Kidney (tissue), 14 donors: ENCODE results near the gene GPR183. TPM values are rescaled to one million over a fixed set of nuclear protein-coding genes. Genes with fewer than 3 reads are reported as not detected.

Source experiments
- DNase-seq, 5 donors: peaks; one replicate each; pipeline ENCODE4 v3.0.0-alpha.2; 2013 to 2020
- FAIRE-seq: peaks from 2 replicates; lab custom pipeline; 2012; peaks lifted over from hg19 to GRCh38; lab: Jason Lieb, UNC
- H3K27ac ChIP-seq, 2 donors: one replicate each; pipeline ENCODE4 v1.7.0; 2013; ENCODE audit warnings: low read depth in 2 of 2, low read length in 2 of 2, inconsistent platforms in 1 of 2
- H3K27me3 ChIP-seq: one replicate; pipeline ENCODE4 v1.7.1; 2013; ENCODE audit warnings: low read length, inconsistent platforms; ENCODE audit not compliant: control insufficient read depth, insufficient read depth
- H3K36me3 ChIP-seq, 3 donors: one replicate each; pipeline versions ENCODE4 v1.7.0 to v1.7.1; 2013; ENCODE audit warnings: low read length in 3 of 3, control low read depth in 1 of 3, inconsistent platforms in 1 of 3; ENCODE audit not compliant: insufficient read depth in 3 of 3, control insufficient read depth in 2 of 3
- H3K4me1 ChIP-seq, 3 donors: one replicate each; pipeline versions ENCODE4 v1.7.0 to v1.7.1; 2013; ENCODE audit warnings: low read length in 3 of 3, inconsistent platforms in 1 of 3, low read depth in 1 of 3; ENCODE audit not compliant: control insufficient read depth in 2 of 3, insufficient read depth in 2 of 3
- H3K4me3 ChIP-seq, 3 donors: one replicate each; pipeline versions ENCODE4 v1.7.0 to v1.8.1; 2013; ENCODE audit warnings: low read length in 3 of 3, control low read depth in 1 of 3, inconsistent platforms in 1 of 3
- H3K9ac ChIP-seq, 3 donors: one replicate each; pipeline versions ENCODE4 v1.7.0 to v1.7.1; 2013; ENCODE audit warnings: low read length in 3 of 3, control low read depth in 1 of 3, inconsistent platforms in 1 of 3
- H3K9me3 ChIP-seq, 3 donors: one replicate each; pipeline versions ENCODE4 v1.7.0 to v1.7.1; 2013; ENCODE audit warnings: low read length in 3 of 3, control low read depth in 1 of 3, inconsistent platforms in 1 of 3; ENCODE audit not compliant: control insufficient read depth in 2 of 3, insufficient read depth in 1 of 3
- intact Hi-C: fragments of 100-400 bp; cut with DNase I; formaldehyde crosslinking; loops from one replicate; pipeline ENCODE4 v1.11.1; 2022
- polyA plus RNA-seq: library from polyadenylated mRNA; stranded (reverse); fragments of 350-450 nt; fragmentation: Illumina TruSeq; extraction: RNeasy Lipid Tissue Mini Kit (QIAGEN cat#74804); gene quantifications from one replicate; pipeline ENCODE4 v1.2.3, GENCODE V29; 2014; ENCODE audit warnings: low read depth, low replicate concordance; ENCODE audit not compliant: insufficient read depth
- total RNA-seq: library from RNA; stranded (reverse); fragmentation: NEBNext Ultra II Directional; extraction: Animal tissue kit (Norgen Biotek cat#: 25700); gene quantifications from one replicate; pipeline ENCODE4 v1.2.1, GENCODE V29; 2021
- TF ChIP-seq, protein P1 (sequence below): IDR thresholded peaks from 3 replicates; pipeline ENCODE4 v1.5.1; 2012; ENCODE audit warnings: mild to moderate bottlenecking, moderate library complexity, borderline replicate concordance; ENCODE audit not compliant: insufficient read depth; ENCODE audit errors: extremely low read depth
- donor health status: control.
- donor health status: control.
- donor health status: control.
- donor health status: control.
- donor health status: control.
- donor health status: DM: yes; HTN: yes; CAD: no.
- donor health status: Normal renal cell carcinoma (clear cell type).

The GPR183 gene
- total and polyA plus RNA-seq, 2 donors from 2014 or later: 1.7 to 11.8 TPM

DNA sequence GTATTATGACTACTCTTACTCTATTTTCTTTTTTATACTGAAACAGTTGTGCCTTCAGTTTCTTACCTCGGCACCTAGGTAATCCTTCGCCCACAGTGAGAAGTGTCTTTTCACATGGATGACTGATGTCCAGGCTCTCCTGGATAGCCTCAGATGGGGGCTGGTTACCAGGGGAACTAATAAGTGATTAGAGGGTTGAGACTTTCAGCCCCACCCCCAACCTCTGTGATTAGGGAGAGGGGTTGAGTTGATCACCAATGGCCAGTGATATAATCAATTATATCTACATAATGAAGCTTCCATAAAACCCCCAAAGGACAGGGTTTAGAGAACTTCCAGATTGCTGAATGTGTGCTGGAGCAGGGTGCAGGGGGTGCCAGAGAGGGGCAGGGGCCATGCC is 43.0 kb upstream of the GPR183 start:
- Histone ChIP-seq H3K27ac (no peak overlapping the region), H3K9ac (no peak overlapping the region), H3K36me3 (peaks cover 0 to 16% (median 10%) of the 10 kb centered on the region in 3 donors), H3K4me1 (no peaks in the 10 kb centered on the region), H3K27me3 (no peaks in the 10 kb centered on the region), H3K9me3 (no peaks in the 10 kb centered on the region), H3K4me3 (no peak overlapping the region)
- TF ChIP-seq, protein P1, sequence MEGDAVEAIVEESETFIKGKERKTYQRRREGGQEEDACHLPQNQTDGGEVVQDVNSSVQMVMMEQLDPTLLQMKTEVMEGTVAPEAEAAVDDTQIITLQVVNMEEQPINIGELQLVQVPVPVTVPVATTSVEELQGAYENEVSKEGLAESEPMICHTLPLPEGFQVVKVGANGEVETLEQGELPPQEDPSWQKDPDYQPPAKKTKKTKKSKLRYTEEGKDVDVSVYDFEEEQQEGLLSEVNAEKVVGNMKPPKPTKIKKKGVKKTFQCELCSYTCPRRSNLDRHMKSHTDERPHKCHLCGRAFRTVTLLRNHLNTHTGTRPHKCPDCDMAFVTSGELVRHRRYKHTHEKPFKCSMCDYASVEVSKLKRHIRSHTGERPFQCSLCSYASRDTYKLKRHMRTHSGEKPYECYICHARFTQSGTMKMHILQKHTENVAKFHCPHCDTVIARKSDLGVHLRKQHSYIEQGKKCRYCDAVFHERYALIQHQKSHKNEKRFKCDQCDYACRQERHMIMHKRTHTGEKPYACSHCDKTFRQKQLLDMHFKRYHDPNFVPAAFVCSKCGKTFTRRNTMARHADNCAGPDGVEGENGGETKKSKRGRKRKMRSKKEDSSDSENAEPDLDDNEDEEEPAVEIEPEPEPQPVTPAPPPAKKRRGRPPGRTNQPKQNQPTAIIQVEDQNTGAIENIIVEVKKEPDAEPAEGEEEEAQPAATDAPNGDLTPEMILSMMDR: no peak
- no peak for FAIRE-seq
- no peak for DNase-seq
- intact Hi-C loops: no loop called here

DNA sequence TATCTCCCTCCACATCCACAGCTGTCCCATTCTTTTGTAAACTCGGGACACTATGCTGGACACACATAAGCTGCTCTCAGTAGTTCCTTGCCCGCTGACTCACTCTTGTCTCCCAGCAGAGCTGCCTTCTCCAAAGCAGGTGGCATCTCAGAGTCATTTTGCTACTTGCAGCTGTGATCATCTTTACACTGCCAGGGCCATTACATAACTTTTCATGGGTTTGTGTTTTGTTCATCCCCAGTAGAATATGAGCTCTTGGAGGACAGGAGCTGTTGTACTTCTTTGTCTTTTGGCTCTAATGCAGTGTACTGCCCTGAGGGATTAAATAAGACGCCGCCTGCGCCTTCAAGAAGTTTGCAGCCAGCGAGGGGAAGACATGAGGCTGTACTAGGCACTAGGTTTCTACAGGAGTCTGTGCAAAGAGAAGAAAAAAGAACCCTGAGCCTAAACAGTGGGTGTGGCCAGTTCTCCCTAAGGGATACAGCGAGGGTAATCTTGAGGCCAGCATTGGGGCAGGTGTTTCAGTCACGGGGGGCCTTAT is 40.8 kb upstream of the GPR183 start:
- no peak for DNase-seq
- no peaks in the 10 kb centered on the region for H3K4me1 ChIP-seq
- peaks cover 0 to 21% (median 10%) of the 10 kb centered on the region in 3 donors for H3K36me3 ChIP-seq
- no peaks in the 10 kb centered on the region for H3K9me3 ChIP-seq
- H3K27ac ChIP-seq: no peak overlapping the region
- no peaks in the 10 kb centered on the region for H3K27me3 ChIP-seq
- intact Hi-C loops: no loop called here
- no peak overlapping the region for H3K4me3 ChIP-seq
- TF ChIP-seq, protein P1: no peak
- no peak overlapping the region for H3K9ac ChIP-seq
- no peak for FAIRE-seq

DNA sequence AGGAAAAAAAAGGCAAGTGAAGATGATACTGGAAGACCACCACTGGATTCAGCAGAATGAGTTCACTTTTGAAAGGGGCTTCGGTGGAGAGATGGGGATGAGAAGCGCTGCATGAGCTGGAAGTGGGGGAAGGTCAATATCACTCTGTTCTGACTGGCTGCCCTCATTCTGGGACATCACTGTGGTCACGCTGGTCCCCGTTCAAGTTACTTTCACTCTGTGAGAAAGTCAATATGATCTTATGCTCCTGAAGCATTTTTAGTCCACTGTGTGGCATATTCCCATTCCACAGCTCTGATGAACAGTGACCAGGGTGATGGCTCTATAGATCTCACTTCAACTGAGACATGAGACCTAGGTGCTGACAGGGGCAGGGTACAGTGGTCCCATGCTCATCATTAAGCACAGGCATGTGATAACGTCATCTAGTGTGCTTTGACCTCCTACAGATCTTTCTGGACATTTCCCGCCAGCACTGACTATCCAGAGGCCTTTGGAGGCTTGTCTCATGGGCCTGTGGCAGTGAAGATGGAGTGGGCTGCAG is 40.2 kb upstream of the GPR183 start:
- Histone ChIP-seq H3K4me3 (no peak overlapping the region), H3K27ac (no peak overlapping the region), H3K9me3 (no peaks in the 10 kb centered on the region), H3K9ac (no peak overlapping the region), H3K36me3 (peaks cover 0 to 22% (median 12%) of the 10 kb centered on the region in 3 donors), H3K4me1 (no peaks in the 10 kb centered on the region), H3K27me3 (no peaks in the 10 kb centered on the region)
- TF ChIP-seq, protein P1: no peak
- no peak for DNase-seq
- no peak for FAIRE-seq
- intact Hi-C loops: no loop called here
